ENCODE measurements around the gene TTBK2.

DNA sequence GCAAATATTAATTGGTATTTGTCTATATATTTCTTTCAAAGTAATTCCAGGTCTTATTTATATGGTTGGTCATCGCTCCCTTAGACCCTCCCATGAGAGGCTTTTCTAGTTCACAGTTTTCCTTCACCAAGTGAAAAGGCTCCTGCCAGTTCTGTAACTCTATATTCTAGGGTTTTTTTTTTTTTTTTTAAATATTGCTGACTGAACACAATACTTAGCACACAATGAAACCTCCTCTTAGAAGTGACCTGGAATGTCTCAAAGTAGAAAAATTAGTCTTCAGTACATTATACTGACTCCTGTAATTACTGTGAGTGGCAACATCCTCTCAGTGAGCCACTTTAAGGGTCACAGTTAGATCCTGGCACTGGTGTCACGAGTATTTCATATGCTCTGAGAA, 135.0 kb downstream of the TTBK2 start:
- no peak for TF ChIP-seq CTCF (IDR thresholded peaks at IDR 0.05)
- no peak for TF ChIP-seq POLR2A (IDR thresholded peaks at IDR 0.05)

All from body of pancreas (tissue), 4 donors.